ENCODE data around the gene CNTN4. TPM values are rescaled to one million over a fixed set of nuclear protein-coding genes. Genes with fewer than 3 reads are reported as not detected.

CNTN4 gene
- polyA plus RNA-seq, 1 donor = 2.6 TPM

DNA sequence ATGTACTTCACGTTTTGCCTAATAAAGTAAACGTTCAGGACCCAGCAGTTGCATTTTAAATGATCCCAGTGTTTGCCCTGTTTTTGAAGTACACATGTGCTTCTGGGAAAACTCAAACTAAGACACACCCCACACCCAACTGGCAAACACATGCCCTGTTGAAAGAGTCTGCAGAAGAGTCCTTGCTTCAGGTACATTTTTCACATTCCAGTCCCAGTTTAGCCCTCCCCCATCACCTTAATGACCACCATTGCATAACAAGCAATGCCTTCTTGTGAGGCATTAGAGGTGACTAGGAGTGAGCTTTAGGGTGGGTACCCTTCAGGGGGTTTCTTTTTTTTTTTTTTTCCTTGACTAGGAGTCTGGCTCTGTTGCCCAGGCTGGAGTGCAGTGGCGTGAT lies 322.3 kb downstream of the CNTN4 start:
- no peak for DNase-seq

DNA sequence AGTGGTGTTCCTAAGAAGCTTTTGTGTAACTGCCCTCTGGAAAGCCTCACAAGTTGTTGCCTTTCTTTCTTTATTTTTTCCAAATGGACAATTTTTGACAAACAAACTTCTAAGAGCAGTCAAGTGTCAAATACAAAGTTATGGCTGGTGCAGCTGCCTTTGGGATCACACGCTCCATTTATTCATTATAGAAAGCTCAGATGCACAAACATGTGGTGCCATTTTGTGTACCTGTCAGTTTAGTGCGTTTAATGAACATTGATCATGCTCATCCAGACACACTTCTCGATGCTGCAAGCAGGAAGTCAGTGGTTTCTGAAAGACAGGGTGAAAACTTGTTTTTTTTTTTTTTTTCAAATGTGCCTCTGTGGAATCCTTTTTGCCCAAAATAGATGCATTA lies 324.5 kb downstream of the CNTN4 start:
- DNase-seq = no peak

- DNase-seq = no peak
Measured at GRCh38 chr3:2441558-2441957, 342.9 kb downstream of the CNTN4 start.

GRCh38 chr3:2446146-2446545 lies 347.5 kb downstream of the CNTN4 start:
- no peak for DNase-seq

DNA sequence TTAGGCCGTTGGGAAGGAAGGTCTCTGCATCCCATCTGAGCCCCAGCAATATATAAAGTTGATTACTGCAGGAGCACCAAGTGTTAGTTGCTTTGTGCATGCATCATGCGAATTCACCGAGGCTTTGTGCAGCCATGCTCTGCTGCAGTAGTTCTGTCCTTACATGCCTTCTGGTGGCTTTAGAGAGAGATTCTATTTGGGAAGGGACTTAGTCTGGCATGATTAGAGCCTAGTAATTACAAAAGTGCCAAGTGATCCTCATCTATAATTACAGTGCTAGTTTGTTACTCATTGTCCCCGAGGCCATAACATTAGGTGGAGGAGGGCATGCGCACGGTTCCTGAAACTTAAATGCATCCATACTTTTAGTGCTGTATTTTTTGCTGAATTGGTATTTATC lies 353.6 kb downstream of the CNTN4 start:
- no peak for DNase-seq

DNA sequence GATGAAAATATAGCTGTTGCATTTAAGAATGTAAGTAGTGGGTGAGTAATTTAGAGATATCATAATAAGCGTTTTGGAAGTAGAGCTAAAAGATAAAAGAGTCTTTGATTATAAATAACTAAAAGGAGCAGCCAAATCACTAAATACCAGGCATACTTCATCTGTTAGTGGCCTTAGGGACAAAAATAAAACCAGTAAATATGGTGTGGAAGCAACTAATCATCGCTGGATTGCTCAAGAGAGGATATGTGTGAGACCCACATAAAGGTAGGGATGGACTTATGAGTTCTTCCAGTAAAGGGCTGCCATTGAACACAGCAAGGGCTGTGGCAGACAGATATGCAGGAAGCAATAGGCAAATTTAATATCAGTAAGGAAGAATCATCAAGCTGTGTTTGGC lies 356.2 kb downstream of the CNTN4 start:
- no peak for DNase-seq

GRCh38 chr3:2456788-2457187 lies 358.1 kb downstream of the CNTN4 start:
- no peak for DNase-seq

GRCh38 chr3:2458816-2459215 lies 360.1 kb downstream of the CNTN4 start:
- no peak for DNase-seq

DNA sequence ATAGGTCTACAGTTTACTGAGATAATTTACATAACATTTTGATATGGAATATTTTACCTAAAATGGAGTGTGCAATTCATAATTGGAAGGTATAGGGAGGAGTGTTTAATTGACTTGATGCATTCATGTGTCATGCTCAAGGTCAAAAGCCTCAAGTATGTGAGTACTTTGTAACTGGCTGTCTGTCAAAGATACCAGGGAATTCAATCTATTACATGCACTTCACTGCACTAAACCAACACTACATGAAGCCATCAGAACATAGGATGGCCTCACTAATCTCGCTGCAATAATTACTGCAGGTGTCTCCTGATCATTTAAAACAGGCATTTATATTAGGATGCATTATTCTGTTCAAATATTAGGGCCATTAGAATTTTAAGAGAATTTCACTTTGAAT lies 367.2 kb downstream of the CNTN4 start:
- no peak for DNase-seq

DNA sequence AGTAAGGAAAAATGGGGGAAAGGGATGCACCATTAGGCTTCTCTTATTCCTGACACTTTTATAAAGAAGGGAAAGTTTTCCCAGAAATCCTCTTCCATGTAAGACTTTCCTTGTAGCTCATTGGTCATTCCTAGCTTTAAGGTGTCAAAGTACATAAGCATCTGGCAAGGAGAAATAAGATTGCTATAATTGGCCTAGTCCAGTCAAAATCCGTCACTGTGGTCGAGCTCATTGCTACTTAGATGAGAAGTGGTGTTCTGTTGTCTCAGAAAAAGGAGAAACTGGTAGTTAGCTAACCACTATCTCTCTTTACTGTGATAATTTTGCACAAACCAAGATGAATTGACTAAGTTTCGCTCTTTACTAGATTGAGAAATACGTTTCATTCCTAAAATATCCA lies 370.1 kb downstream of the CNTN4 start:
- no peak for DNase-seq

GRCh38 chr3:2476996-2477395 lies 378.3 kb downstream of the CNTN4 start:
- no peak for DNase-seq

GRCh38 chr3:2477620-2478019 lies 379.0 kb downstream of the CNTN4 start:
- no peak for DNase-seq

DNA sequence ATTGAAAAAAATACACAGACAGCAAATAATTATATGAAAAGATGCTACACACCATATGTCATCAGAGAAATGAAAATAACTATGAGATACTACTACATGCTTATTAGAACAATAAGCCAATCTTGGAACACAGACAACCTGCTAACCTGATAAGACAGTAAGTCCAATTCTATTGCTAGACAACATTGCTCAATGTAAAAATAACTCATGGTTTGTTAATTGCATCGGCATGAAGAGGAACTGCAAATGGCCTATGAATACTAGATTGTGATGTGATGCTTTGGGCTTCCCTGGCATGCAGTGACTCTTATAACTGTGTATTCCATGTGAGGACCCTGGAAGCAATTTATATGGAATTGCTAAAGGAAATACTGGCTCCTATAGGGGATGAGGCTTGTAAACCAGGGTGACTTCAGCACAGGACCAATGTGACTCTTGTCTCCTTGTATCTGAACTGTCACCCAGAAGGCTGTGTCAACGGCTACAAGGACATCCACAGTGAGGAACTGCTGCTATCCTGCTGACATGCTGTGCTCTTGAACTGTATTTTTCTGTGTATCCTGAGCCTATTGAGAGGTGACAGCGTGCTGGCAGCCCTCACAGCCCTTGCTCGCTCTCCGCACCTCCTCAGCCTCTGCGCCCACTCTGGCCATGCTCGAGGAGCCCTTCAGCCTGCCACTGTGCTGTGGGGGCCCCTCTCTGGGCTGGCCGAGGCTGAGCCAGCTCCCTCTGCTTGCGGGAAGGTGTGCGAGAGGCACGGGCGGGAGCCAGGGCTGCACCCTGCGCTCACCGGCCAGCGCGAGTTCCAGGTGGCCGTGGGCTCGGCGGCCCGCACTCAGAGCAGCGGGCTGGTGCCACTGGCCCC lies 385.7 kb downstream of the CNTN4 start:
- no peak for DNase-seq

DNA sequence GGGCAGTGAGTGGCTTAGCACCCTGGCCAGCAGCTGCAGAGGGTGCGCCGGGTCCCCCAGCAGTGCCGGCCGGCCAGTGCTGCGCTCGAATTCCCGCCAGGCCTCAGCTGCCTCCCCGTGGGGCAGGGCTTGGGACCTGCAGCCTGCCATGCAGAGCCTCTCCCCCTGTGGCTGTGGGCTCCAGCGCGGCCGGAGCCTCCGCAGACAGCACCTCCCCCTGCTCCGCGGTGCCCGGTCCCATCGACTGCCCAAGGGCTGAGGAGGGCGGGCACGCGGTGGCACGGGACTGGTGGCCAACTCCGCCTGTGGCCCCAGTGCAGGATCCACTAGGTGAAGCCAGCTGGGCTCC lies 386.3 kb downstream of the CNTN4 start:
- no peak for DNase-seq

DNA sequence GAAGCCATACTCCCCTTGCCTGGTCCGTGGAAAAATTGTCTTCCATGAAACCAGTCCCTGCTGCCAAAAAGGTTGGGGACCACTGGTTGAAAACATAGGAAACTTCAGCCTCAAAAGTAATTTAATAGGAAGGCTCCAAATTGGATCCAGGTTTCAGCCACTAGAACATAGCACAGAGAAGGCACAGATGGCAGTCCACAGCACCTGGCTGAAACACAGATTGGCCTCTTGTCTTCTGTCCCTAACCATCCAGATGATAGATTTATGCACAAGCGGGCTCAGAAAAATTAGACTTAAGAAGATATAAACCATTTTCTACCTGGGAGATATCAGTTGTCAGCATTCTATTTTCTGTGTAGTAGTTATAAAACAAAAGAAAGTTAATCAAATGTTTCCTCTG lies 397.1 kb downstream of the CNTN4 start:
- no peak for DNase-seq

DNA sequence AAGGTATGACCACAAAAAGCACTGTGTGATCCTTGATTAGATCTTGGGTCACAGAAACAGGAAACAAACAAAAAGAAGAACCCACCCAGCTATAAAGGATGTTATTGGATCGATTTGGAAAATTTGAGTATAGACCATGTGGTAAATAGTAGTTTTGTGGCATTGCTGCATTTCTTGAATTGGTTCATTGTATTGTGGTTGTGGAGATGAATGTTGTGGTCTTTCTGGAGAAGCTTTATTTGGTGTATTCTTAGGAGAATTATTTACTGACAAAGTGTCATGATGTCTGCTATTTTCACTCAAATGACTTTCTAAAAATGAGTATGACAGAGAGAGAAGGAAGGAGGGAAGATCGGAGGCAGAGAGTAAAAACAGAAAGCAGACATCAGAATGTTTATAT lies 406.2 kb downstream of the CNTN4 start:
- DNase-seq = no peak

DNA sequence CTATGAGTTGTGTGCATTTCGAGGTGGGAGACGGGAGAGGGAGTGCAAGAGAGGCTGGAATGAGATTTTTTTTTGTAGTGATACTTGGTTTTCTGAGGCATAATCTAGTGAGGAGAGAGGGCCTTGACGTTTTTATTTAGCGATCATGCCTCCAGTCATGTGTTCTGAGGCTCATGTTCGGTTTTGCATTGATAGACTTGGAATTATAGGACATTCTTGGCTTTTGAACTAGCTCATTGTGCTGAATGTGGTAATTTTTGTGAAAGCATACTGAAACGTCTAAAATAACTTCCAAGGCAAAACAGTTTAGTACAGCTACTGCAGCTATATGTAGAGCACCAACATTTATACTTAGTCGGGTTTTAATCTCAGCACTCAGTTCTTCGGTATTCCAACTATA lies 408.1 kb downstream of the CNTN4 start:
- no peak for DNase-seq

- no peak for DNase-seq
Measured at GRCh38 chr3:2510591-2511145, 412.0 kb downstream of the CNTN4 start.

DNA sequence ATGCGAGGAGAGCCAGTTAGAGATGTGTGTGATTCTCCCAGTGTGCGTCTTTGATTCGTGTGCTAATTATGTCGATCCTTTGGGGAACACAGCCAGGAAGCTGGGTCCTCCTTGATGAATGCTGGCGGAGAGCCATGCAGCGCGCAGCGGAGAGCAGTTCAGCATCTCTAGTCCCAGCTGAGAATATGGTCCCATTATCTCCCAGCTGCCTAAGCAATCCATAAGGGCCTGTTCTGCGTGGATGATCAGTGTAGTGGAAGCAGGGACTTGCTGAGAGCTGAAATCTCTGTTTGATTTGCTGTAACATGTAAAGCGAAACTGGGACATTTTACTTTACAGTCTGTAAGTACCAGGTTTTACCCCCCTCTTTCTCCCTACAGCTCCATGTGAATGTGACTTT lies 412.7 kb downstream of the CNTN4 start:
- DNase-seq = peak; percentile 11

- DNase-seq = no peak
Measured at GRCh38 chr3:2512881-2513280, 414.2 kb downstream of the CNTN4 start.

- no peak for DNase-seq
Measured at GRCh38 chr3:2513986-2514385, 415.3 kb downstream of the CNTN4 start.

DNA sequence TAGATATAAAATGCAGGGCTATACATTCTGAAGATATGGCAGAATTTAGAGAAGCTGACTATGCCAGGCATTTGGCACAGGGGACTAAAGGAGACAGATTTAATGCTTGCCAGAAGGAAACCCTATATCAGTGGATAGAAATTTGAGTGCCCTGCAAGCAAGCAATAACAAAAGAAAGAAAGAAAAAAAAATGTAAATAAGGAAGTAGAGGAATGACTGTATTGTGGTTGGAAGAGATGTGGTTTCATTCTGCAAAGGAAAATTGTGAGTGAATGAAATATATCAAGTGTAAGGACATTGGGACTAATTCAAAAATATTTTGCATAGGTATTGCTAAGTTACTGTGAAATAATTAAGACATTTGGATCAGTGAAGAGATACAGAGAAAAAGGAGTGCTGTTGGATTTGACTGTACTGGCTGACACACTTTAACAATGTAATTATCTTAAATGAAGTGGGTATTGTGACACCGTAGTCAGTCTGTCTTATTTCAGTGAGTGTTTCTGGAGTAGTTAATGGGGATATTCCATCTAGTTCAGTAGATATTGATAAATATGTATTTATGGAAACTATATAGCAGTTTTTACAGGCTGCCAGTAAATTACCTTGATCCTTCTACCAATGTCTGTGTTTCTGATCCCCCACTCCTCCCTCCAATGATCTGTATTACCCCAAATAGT lies 418.2 kb downstream of the CNTN4 start:
- no peak for DNase-seq

DNA sequence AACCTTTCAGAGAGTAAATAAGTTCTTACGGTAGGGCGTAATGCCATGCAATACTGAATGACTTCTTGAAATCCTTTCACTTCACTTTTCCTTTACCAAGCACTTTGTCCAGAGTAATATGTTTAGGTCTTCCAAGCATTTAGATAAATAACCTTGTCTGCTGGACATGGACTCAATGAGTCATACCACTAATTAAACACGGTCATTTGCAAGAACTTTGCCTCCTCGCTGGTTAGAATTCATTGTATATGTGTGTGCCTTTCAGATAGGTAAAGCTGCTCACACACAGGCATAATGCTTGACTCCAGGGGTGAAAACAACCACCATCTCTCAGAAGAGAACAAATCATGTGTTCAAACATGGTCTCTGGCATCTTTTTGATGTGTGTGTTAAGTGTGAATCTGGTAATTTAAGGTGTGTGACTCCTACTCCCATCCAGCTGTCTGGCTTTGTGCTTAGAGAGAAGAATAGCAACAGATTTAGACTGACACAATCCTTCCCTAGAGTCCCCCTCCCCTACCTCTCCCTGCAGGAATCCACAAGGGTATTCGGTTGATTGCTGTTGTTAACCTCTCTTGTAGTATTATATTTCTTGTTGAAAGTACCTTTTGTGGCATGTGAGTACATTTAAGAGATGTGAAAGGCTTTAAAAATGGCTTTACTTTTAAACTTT lies 419.0 kb downstream of the CNTN4 start:
- no peak for DNase-seq

Data from hindlimb muscle (tissue), 1 donor.